ENCODE data around the gene IMPG2.

DNA sequence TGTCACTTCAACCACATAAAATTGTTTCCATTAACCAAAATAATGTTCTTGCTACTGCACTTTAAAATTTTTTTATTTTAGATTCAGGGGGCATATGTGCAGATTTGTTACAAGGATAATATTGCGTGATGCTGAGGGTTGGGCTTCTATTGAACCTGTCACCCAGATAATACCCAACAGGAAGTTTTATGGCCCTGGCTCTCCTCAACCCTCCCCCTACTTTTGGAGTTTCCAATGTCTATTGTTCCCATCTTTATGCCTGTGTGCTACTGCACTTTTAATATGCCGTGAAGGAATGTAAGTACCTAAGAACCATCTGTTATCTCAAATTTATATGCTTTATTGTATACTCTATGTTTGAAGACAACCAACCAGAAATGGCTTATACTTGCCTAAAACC, 42.0 kb upstream of the IMPG2 start:
- TF ChIP-seq EZH2 (IDR thresholded peaks at IDR 0.05; ENCODE audit: insufficient read depth, poor library complexity, severe bottlenecking) (no peak), EZH2phosphoT487 (IDR thresholded peaks at IDR 0.05; ENCODE audit: insufficient read depth, low read depth) (no peak)

Measured in GM23248 (cell line).